SKM-1 (cell line): ENCODE data around the gene ARMC2.
"Not testable (repeated sequence)": the region's sequence is repeated elsewhere in the genome, so short reads cannot be mapped to it uniquely, and the experiment has no call there.

Source experiments
- DNase-seq: peaks from one replicate; lab custom pipeline; 2025; ENCODE audit not compliant: unreplicated experiment; lab: John Stamatoyannopoulos, UW

The ARMC2 gene

DNA sequence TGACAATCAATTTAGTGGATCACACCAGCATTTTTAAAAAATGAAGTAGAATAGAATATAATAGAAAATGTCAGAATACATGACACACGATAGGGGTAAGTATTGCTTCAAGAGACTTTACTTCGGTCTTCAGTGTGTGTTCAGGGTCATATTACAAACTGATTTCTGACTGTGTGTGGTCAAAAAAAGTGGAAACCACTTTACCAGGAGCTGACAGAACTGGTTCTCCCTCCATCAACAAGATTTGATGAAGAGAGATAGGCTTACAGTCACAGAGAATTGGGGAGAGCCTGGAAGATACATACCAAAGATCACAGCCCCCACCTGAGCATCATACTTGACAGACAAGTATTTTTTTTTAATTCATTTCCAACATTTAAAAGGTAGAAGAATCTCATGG is 21.7 kb downstream of the ARMC2 start:
- no peak for DNase-seq

DNA sequence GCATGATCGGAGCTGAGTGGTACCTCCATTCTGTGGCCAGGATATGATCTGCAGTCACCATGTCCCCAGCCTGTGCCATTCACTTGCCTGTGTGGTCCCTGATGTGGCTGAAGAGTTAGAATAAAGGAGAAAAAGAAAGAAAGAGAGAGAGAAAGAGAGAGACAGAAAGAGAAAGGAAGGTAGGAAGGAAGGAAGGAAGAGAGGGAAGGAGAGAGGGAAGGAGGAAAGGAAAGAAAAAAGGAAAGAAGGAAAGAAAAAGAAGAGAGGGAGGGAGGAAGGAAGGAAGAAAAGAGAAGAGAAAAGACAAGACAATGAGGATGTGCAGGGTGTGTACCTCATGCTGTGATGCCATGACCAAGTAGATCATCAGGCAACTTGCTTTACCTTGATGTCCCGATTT is 22.1 kb downstream of the ARMC2 start:
- no peak for DNase-seq

DNA sequence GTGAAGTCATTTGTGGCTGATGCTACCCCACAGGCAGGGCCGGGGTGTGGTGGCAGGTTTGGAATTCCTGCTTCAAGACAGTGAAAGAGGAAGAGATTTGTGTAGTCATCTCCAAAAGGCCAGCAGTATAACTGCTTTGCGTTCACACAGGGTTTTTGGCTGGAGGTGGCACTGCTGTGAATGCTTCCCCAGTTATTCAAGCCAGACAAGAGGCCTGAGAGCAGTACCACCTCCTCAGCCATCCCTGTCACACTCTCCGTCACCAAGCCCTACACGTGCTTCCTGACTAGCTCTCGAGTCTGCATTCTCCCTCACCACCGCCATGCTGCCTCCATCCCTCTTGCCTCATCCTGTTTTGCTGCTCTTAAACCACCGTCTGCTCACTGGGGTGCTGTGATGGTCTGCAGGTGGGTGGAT is 23.9 kb downstream of the ARMC2 start:
- no peak for DNase-seq

DNA sequence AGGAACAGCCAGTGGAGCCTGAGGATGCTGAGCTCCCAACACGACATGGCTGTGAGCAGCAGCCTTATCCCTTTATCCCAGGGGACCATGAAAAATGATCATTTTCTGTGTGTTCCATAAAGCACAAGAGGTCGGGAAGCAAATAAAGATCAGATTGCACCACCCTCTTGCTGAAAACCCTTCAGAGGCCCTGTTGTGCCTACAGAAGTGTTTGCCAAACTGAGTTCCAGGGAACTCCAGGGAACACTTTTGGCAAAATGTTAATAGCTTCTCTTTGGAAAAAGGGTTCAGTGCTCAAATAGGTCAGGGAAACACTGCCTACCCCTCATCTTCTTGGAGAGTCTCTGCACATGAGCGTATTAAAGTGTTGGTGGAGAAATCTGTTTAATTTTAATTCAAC is 24.4 kb downstream of the ARMC2 start:
- DNase-seq, result no peak

DNA sequence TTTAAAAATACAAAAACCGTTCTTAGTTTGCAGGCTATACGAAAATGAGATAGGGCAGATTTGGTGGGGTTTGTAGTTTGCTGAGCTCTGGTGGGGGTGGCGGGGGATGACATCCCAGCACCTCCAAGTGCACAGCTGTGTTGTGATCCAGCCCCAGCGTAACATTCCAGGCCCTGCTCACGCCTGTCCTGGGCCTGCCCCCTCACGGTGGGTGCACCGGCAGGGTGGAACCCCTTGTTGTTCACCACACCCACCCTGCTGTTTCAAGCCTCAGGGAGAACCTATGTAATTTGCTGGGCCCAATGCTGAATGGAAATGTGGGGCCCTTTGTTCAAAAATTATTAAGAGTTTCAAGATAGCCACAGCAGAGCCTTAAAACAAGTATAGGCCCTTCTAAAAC is 25.0 kb downstream of the ARMC2 start:
- DNase-seq, result no peak

DNA sequence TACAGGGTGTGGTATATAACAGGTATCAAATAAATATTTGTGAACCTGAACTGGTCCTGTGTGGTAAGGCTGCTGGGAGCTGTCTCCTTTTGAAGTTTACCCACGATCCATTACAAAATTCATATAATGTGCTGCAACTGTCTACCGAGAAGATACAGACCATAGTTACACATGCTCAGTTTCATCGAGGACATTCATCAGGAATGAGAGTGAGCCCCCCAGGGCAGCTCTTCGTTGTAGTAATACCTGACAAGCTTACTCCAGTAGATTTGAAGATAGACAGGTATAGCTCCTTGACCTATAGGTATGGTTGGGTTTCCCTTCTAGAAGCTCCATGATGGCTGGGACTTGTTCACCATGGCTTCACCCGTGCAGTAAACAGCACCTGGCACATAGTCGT is 25.7 kb downstream of the ARMC2 start:
- DNase-seq, result no peak

DNA sequence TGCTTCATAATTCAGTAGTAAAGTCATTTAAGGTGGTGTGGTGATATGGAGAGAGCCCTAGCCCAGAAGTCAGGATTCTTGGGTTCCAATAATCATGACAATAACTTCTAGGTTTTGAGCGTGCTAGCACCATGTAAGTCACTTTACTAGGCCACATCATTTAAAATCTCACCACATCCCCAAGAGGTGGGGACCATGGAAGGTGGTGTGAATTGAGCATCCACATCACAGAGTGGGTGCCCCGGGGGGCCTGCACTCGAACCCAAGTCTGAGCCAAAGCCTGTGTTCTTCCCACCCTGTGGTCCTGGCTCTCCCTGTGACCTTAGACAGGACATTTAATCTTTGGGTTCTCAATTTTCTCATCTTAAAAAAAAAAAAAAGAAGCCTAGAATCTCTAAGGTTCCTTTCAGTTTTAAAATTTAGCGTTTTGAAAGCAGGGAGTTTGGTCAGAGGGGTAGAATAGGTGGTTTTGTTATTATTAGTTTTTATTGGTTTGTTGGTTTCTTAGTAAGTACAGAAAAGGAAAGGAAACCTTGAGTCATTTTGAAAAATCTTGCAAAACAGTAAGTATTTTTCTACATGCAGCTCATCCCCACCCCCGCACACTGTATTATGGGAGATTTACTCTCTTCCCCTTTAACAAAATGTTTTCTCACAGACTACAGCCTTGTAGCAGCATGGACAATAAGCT is 26.4 kb downstream of the ARMC2 start:
- DNase-seq, result peak; percentile 63

DNA sequence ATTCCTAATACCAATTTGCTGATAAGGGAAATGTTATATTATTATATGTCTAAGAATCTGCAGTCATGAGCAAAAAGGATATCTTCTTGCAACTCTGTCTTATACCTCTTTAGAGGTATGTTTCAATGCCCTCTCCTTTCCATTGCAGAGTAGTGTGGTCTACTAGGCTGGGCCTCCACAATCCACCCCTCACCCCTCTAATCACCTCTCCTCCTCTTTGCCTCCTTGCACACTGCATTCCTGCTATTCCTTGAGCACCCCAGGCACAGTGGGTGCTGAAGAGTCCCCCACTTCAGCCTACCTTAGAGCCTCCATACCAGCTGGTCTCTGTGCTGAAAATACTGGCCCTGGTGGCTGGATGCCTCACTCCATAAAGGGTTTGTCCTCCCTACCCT is 26.9 kb downstream of the ARMC2 start:
- DNase-seq, result no peak

DNA sequence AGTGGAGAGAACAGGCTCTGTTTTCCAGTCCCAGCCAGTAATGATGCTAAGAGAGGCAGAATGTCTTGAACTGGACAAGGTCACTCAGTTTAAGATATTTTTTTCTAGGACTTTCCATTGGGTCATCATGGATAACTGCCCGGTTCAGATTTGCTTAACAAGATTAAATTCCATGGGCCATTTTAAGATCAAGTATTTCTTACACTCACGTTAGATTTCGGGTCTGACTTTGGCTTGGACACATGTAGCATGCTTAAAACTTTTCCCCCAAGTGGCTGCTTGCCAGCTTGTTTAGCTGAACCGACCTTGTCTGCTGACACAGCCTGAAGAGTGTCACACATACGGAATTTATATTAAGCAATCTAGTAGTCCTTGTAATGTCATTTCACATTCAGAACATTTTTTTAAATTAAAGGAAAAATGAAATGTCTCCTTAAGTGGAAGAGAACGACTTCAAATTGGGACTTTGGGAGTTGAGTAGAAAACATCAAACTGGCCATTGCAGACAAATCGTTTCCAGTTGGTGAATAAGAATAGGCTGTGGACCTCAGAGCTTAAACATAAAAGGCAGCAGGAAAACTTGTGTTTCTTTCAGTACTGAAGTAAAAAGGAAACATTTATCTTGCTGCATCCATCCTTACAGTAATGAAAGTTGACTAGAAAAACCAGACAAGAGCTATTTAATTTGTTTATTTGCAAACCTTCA is 29.0 kb downstream of the ARMC2 start:
- DNase-seq, result no peak

DNA sequence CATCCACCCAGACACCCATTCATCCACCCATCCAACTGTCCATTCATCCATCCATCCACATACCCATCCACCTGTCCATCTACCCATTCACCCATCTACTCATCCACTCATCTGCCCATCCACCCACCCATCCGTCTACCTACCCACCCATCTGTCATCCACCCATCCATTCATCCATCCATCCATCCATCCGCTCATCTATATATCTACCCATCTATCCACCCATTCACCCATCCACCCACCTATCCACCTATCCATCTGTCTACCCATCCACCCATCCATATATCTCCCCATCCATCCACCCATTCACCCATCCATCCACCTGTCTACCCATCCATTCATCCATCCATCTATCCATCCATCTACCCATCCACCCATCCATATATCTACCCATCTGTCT is 30.7 kb downstream of the ARMC2 start:
- DNase-seq, result no peak

DNA sequence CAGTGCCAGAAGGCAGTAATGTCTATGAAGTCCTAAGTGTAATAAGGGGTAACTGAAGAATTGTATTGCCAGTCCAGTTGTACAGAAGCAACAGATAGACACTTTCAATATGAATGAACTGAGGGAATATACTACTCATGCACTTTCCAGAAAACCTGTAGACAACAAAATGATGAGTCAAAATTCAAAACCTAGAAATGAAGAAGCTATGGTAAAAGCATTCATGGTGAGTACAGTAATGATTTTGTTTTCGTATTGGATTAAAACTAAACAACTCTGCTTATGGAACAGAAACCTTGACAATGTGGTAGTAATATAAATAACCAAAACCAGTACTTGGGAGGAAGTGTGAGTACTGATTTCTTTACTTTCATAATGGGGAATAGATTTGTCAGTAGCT is 35.0 kb downstream of the ARMC2 start:
- no peak for DNase-seq

DNA sequence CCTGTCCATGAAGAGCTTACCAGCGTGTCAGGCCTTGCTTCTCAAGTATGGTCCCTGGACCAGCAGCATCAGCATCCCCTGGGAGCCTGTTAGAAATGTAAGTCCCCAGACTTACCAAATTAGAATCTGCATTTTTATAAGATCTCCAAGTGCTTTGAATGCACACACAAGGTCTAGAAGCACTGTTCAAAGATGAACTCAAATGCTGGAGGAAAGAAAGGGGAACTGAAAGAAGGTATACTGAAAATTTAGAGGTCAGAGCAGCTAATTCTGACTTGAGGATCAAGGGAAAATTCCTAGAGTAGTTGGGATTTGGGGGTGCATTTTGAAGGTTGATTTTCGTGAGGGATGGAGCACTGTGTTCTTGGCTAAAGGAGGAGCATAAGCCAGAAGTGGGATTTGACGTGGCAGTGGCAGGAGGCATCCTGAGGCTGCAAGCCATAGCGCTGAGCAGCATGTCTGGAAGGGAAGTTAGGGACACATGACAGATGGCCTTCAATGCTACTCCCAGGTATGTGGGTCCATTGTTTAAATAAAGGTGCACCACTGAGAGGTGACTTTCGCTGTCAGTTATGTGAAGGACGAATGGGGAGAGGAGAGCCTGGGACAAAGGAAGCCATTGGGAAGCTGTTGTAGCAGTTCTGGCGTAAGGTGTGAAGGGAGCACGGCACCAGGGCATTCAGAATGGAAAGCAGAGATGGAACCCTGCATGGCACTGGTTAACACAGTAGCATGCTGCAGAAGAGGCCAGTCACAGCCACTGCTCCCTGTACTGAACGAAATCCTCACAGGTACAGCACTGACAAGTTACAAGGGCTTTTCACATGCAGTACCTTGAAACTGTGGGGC is 36.2 kb downstream of the ARMC2 start:
- no peak for DNase-seq

DNA sequence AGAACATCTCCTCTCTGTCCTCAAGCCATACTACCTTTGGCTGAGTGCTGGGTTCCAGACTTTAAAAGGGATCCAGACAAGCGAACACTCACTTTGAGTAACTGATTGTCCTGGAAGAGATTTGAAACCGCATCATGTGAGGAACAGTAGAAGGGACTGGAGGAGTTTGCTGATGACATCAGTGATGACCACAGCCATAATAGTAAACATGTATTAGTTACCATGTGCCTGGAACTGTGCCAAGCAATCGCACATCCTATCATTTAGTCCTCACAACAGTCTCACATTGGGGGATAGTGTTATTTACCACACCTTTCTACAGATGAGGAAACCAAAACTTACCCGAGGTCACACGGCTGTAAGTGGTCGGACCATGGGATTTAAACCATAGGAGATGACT is 39.8 kb downstream of the ARMC2 start:
- no peak for DNase-seq

DNA sequence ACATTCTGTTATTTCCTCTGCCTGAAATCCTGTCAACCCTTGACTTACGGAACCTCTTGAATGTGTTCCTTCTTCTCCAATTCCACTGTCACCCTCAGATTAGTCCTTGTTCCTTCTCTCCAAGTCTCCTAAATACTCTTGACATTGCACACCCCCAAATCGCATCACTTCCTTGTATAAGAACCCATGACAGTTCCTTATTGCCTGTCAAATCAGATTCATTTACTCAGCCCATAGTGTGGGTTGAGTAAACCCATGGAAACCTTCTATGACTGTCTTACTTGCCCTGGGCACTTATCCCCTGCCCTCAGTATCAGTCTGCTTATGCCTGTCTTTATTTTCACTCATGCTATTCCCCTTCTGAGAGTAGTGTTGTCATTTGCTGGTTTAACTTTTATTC is 40.5 kb downstream of the ARMC2 start:
- DNase-seq, result no peak

DNA sequence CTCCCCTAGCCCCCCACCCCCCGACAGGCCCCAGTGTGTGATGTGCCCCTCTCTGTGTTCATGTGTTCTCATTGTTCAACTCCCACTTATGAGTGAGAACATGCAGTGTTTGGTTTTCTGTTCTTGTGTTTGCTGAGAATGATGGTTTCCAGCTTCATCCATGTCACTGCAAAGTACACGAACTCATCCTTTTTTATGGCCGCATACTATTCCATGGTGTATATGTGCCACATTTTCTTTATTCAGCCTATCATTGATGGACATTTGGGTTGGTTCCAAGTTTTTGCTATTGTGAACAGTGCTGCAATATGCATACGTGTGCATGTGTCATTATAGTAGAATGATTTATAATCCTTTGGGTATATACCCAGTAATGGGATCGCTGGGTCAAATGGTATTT is 42.7 kb downstream of the ARMC2 start:
- DNase-seq, result not testable (repeated sequence)

DNA sequence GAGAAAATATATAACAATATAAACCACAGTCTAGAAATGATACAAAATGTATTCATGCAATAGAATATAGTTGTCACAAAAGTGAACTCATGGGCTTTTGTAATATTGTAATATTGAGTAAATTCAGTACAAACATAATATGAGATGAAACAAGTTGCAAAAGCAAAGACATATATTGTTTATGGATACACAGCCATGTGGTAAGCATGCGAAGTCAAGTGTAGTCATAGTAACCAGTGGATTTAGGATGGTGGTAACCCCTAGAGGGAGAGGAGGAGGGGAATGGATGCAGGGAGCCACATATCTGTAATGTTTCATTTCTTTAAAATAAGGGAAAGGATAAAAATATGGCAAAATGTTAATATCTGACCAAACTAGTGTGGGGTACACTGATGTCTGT is 47.3 kb downstream of the ARMC2 start:
- no peak for DNase-seq

DNA sequence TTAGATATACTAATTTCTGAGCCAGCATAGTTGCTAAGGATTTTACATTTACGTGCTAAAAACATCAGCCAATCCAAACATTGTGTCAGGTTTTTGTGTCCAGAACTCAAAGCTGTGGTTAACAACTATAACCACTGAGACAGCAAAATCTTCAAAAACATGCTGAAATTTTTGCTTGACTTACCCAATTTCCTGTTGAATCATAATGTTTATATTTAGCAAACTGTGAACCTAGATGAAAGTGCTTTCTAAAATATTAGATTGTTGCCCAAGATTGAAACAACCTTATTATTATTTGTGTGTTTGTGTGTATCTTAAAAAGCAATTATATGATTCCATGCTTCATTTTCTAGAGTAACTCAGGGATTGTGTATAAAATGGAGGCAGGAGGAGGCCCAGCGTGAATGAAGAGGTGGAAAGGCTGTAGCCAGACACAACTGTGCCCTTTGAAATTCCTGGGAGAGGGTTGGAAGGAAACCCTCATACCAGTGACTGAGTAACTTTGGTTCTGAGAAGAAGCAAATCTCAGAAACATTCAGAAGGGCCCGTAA is 48.0 kb downstream of the ARMC2 start:
- DNase-seq, result peak; percentile 70

DNA sequence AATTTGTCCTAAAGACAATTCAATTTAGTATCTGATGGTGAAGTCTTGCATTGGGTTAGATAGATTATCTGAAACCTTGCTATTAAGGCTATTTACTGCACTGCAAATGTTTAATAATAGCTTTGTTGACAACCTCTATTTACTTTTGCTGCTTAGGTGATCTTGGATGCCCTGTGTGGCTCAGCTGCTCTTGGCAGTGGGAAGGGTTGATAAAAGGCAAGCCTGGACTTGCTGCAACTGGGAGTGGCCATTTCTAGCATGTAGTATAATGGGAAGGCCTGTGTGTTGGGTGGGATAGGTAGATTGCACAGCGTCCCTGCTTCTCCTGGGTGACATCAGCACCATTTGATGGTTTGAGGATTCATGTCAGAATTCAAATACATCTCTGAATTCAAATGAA is 49.1 kb downstream of the ARMC2 start:
- no peak for DNase-seq

DNA sequence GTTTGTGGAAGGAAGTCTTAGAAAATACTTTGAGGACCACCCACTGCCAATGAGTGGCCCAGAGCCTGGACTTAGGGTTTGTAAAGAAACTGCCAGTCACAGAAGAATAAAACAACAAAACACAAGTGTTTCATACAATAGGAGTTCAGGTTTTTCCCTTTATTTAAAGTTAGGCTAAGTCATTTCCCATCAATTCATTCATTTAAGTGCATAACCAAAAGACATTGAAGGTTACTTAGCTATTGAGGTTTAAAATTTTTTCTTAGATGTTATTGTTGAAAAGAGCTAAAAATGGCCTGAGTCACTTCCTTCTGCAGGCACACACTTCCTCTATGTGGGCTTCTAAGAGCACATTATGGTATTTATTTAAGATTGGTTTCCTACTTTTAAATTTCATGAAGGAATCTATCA is 54.2 kb downstream of the ARMC2 start:
- DNase-seq, result peak; percentile 58

DNA sequence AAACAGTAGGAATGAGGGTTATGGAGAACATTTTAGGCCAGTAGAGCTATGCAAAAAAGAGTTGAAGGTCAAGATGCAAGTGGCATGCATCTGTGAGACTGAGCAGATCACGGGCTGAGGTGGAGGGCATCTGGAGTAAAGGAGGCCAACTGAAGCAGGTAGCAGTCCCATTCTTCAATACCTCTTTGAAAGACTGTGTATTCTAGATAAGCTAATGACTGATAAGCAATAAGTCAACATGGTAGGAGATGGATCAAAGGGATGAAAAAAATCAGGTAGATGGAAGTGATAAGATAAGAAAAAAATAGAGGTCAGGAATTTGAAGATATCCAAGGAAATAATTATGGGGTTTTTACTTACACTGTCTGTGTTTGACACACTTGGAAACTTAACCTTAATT is 55.6 kb downstream of the ARMC2 start:
- no peak for DNase-seq

DNA sequence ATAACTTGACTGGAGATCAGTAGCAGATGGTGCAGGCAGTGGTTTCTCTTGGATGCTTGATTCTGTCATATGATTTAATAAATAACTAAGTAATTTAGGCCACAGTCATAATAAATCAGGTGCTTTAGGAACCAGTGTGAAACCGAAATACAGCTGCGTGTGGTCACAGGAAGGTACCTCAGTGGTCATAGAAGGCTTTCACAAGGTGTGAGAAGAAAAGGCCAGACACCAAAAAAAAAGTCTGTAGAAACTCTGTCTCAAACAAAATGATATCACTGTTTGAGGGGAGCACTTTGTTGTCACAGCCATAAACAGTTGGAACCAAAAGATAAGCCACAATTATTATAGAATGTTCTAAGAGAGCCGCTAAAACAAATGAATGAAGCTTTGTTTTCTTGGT is 56.5 kb downstream of the ARMC2 start:
- DNase-seq, result no peak
